GM12878 (cell line): ENCODE results near the gene ODF2L. TPM values are rescaled to one million over a fixed set of nuclear protein-coding genes. Genes with fewer than 3 reads are reported as not detected.

Experiments
- BCL11A ChIP-seq: IDR thresholded peaks from 2 replicates; pipeline ENCODE4 v1.6.1; 2011; ENCODE audit warnings: low read depth, low read length
- FOXK2 ChIP-seq: fragments of 450-650 bp; IDR thresholded peaks from 2 replicates; pipeline ENCODE4 v1.6.1; 2017; ENCODE audit warnings: mild to moderate bottlenecking, moderate library complexity
- HSF1 ChIP-seq: fragments of 150-350 bp; IDR thresholded peaks from 2 replicates; pipeline ENCODE4 v1.6.1; 2014; ENCODE audit warnings: mild to moderate bottlenecking, low read depth, low read length
- JUNB ChIP-seq: IDR thresholded peaks from 2 replicates; pipeline ENCODE4 v1.6.1; 2016; ENCODE audit warnings: antibody characterized with exemption, mild to moderate bottlenecking
- MEF2A ChIP-seq: IDR thresholded peaks from 2 replicates; pipeline ENCODE4 v1.6.1; 2011; ENCODE audit warnings: low read depth, mild to moderate bottlenecking, low read length, moderate library complexity; ENCODE audit not compliant: insufficient read depth
- RAD21 ChIP-seq: IDR thresholded peaks from 2 replicates; pipeline ENCODE4 v1.6.1; 2011; ENCODE audit warnings: mild to moderate bottlenecking, low read depth, low read length, moderate library complexity; ENCODE audit not compliant: insufficient read depth
- SMARCA5 ChIP-seq: fragments of 450-650 bp; IDR thresholded peaks from 2 replicates; pipeline ENCODE4 v1.6.1; 2017; ENCODE audit warnings: mild to moderate bottlenecking
- ZBED1 ChIP-seq: IDR thresholded peaks from 2 replicates; pipeline ENCODE4 v1.6.1; 2016; ENCODE audit warnings: borderline replicate concordance
- ZNF592 ChIP-seq: fragments of 450-650 bp; IDR thresholded peaks from 2 replicates; pipeline ENCODE4 v1.6.1; 2017; ENCODE audit warnings: mild to moderate bottlenecking, moderate library complexity
- polyA plus RNA-seq, 11 experiments: library from polyadenylated mRNA; depleted of rRNA in 4 of 11; unstranded in 6 of 11; stranded (reverse) in 5 of 11; fragments of >200 nt; fragmentation: Nextera tagmentation in 4 of 11; fragmentation: Illumina TruSeq in 1 of 11; extraction: Ambion mirVana in 4 of 11; extraction: Trizol in 1 of 11; gene quantifications; 1 replicate in 1 of 11; 2 replicates in 10 of 11; pipeline versions ENCODE4 v1.2.1 to v1.2.3, GENCODE V29; 2011 to 2016; ENCODE audit warnings: inconsistent platforms in 2 of 11, missing spikeins in 2 of 11, low read depth in 1 of 11
- total RNA-seq, 4 experiments: library from RNA; depleted of rRNA in 3 of 4; stranded (reverse); fragments of >200 nt in 3 of 4; fragmentation: Illumina TruSeq in 1 of 4; extraction: Trizol in 1 of 4; gene quantifications; 2 replicates each; pipeline versions ENCODE4 v1.2.1 to v1.2.3, GENCODE V29; 2013 to 2021

The ODF2L gene
- total and polyA plus RNA-seq, 10 of the 15 experiments (the other 5 are each of a cell fraction or from before 2014, with no cell fraction given): 10.4 to 29.5 (median 18.5) TPM

GRCh38 chr1:86394416-86394815 lies 1.7 kb downstream of the ODF2L start (continued):
- no peak for TF ChIP-seq ZNF592
- TF ChIP-seq FOXK2: no peak
- no peak for TF ChIP-seq MEF2A
- TF ChIP-seq BCL11A: no peak
- no peak for TF ChIP-seq SMARCA5
- no peak for TF ChIP-seq ZBED1
- TF ChIP-seq RAD21: no peak
- TF ChIP-seq JUNB: no peak
- no peak for TF ChIP-seq HSF1
